GM12878 (cell line): ENCODE results near the gene VWA7. TPM values are rescaled to one million over a fixed set of nuclear protein-coding genes. Genes with fewer than 3 reads are reported as not detected.
A peak's percentile ranks its signal among the peaks of the same experiment; 100 is the strongest.

ENCODE experiments used
- ASH2L ChIP-seq: fragments of 300-600, 200-600 bp; sonication (generic); IDR thresholded peaks from 2 replicates; pipeline ENCODE4 v1.6.1; 2017; ENCODE audit warnings: low read depth, mild to moderate bottlenecking, borderline replicate concordance
- BCL11A ChIP-seq: IDR thresholded peaks from 2 replicates; pipeline ENCODE4 v1.6.1; 2011; ENCODE audit warnings: low read depth, low read length
- CBX5 ChIP-seq: sonication (generic); IDR thresholded peaks from 2 replicates; pipeline ENCODE4 v1.6.1; 2016; ENCODE audit warnings: low read depth, moderate library complexity, mild to moderate bottlenecking, inconsistent platforms
- CREM ChIP-seq: IDR thresholded peaks from 2 replicates; pipeline ENCODE4 v1.6.1; 2014; ENCODE audit warnings: antibody characterized with exemption, low read depth
- GATAD2B ChIP-seq: fragments of 450-650 bp; conservative IDR thresholded peaks from 2 replicates; pipeline ENCODE4 v1.6.1; 2017; ENCODE audit warnings: low read depth, mild to moderate bottlenecking, moderate library complexity
- HDAC6 ChIP-seq: fragments of 200-600 bp; sonication (generic); IDR thresholded peaks from one replicate; pipeline ENCODE4 v1.8.0; 2017; ENCODE audit warnings: antibody characterized with exemption; ENCODE audit not compliant: unreplicated experiment
- IKZF2 ChIP-seq, 2 experiments: fragments of 450-650 bp; IDR thresholded peaks; 2 replicates each; pipeline ENCODE4 v1.6.1; 2017; ENCODE audit warnings: mild to moderate bottlenecking in 2 of 2, moderate library complexity in 2 of 2
- IRF4 ChIP-seq: IDR thresholded peaks from 2 replicates; pipeline ENCODE4 v1.6.1; 2011; ENCODE audit warnings: low read depth, low read length
- JUNB ChIP-seq: IDR thresholded peaks from 2 replicates; pipeline ENCODE4 v1.6.1; 2016; ENCODE audit warnings: antibody characterized with exemption, mild to moderate bottlenecking
- MEF2B ChIP-seq: fragments of 450-650 bp; IDR thresholded peaks from 2 replicates; pipeline ENCODE4 v1.6.1; 2018; ENCODE audit warnings: mild to moderate bottlenecking, moderate library complexity; ENCODE audit not compliant: partially characterized antibody, poor library complexity, severe bottlenecking
- MXI1 ChIP-seq: fragments of 150-350 bp; IDR thresholded peaks from 2 replicates; pipeline ENCODE4 v1.6.1; 2011; ENCODE audit warnings: low read depth, mild to moderate bottlenecking, inconsistent platforms, low read length, improper control_type of control experiment
- MYB ChIP-seq: fragments of 150-350 bp; IDR thresholded peaks from 2 replicates; pipeline ENCODE4 v1.6.1; 2014; ENCODE audit warnings: mild to moderate bottlenecking, low read depth, low read length, borderline replicate concordance
- NRF1 ChIP-seq: conservative IDR thresholded peaks from 2 replicates; pipeline ENCODE4 v1.6.1; 2011; ENCODE audit warnings: mild to moderate bottlenecking, low read depth, low read length, improper control_type of control experiment
- PML ChIP-seq: IDR thresholded peaks from 2 replicates; pipeline ENCODE4 v1.6.1; 2012; ENCODE audit warnings: low read length, inconsistent platforms
- POLR2A ChIP-seq: IDR thresholded peaks from 2 replicates; pipeline ENCODE4 v1.6.1; 2011; ENCODE audit warnings: low read depth, mild to moderate bottlenecking, low read length
- POLR2AphosphoS2 ChIP-seq: IDR thresholded peaks from 2 replicates; pipeline ENCODE4 v1.6.1; 2011; ENCODE audit warnings: low read depth, mild to moderate bottlenecking, low read length, improper control_type of control experiment, moderate library complexity
- POLR2AphosphoS5 ChIP-seq: IDR thresholded peaks from 2 replicates; pipeline ENCODE4 v1.6.1; 2011; ENCODE audit warnings: mild to moderate bottlenecking, low read length, inconsistent platforms
- POU2F2 ChIP-seq: IDR thresholded peaks from 3 replicates; pipeline ENCODE4 v1.6.1; 2011; ENCODE audit warnings: low read depth, mild to moderate bottlenecking, low read length, borderline replicate concordance
- SMAD1 ChIP-seq: fragments of 450-650 bp; IDR thresholded peaks from 2 replicates; pipeline ENCODE4 v1.6.1; 2018; ENCODE audit warnings: mild to moderate bottlenecking, low read depth; ENCODE audit not compliant: partially characterized antibody
- SP1 ChIP-seq: IDR thresholded peaks from one replicate; pipeline ENCODE4 v1.6.1; 2011; ENCODE audit warnings: low read depth, low read length
- TAF1 ChIP-seq: IDR thresholded peaks from 2 replicates; pipeline ENCODE4 v1.6.1; 2011; ENCODE audit warnings: mild to moderate bottlenecking, low read depth, low read length, borderline replicate concordance
- WRNIP1 ChIP-seq: IDR thresholded peaks from 2 replicates; pipeline ENCODE4 v1.6.1; 2011; ENCODE audit warnings: low read depth, low read length, improper control_type of control experiment, borderline replicate concordance
- ZBTB40 ChIP-seq: fragments of 450-650 bp; IDR thresholded peaks from 2 replicates; pipeline ENCODE4 v1.6.1; 2016; ENCODE audit warnings: mild to moderate bottlenecking, moderate library complexity, borderline replicate concordance
- ZNF217 ChIP-seq: fragments of 450-650 bp; IDR thresholded peaks from 2 replicates; pipeline ENCODE4 v1.6.1; 2017; ENCODE audit warnings: antibody characterized with exemption, mild to moderate bottlenecking
- polyA plus RNA-seq, 11 experiments: library from polyadenylated mRNA; depleted of rRNA in 4 of 11; unstranded in 6 of 11; stranded (reverse) in 5 of 11; fragments of >200 nt; fragmentation: Nextera tagmentation in 4 of 11; fragmentation: Illumina TruSeq in 1 of 11; extraction: Ambion mirVana in 4 of 11; extraction: Trizol in 1 of 11; gene quantifications; 1 replicate in 1 of 11; 2 replicates in 10 of 11; pipeline versions ENCODE4 v1.2.1 to v1.2.3, GENCODE V29; 2011 to 2016; ENCODE audit warnings: inconsistent platforms in 2 of 11, missing spikeins in 2 of 11, low read depth in 1 of 11
- total RNA-seq, 4 experiments: library from RNA; depleted of rRNA in 3 of 4; stranded (reverse); fragments of >200 nt in 3 of 4; fragmentation: Illumina TruSeq in 1 of 4; extraction: Trizol in 1 of 4; gene quantifications; 2 replicates each; pipeline versions ENCODE4 v1.2.1 to v1.2.3, GENCODE V29; 2013 to 2021
- TF ChIP-seq, protein P1 (sequence below): IDR thresholded peaks from 2 replicates; pipeline ENCODE4 v1.6.1; 2012; ENCODE audit warnings: mild to moderate bottlenecking, low read depth, low read length

VWA7 gene
- total and polyA plus RNA-seq, 10 of the 15 experiments (the other 5 are each of a cell fraction or from before 2014, with no cell fraction given) = 0.11 to 3.1 (median 1.2) TPM; not detected in 1

- TF ChIP-seq, protein P1, sequence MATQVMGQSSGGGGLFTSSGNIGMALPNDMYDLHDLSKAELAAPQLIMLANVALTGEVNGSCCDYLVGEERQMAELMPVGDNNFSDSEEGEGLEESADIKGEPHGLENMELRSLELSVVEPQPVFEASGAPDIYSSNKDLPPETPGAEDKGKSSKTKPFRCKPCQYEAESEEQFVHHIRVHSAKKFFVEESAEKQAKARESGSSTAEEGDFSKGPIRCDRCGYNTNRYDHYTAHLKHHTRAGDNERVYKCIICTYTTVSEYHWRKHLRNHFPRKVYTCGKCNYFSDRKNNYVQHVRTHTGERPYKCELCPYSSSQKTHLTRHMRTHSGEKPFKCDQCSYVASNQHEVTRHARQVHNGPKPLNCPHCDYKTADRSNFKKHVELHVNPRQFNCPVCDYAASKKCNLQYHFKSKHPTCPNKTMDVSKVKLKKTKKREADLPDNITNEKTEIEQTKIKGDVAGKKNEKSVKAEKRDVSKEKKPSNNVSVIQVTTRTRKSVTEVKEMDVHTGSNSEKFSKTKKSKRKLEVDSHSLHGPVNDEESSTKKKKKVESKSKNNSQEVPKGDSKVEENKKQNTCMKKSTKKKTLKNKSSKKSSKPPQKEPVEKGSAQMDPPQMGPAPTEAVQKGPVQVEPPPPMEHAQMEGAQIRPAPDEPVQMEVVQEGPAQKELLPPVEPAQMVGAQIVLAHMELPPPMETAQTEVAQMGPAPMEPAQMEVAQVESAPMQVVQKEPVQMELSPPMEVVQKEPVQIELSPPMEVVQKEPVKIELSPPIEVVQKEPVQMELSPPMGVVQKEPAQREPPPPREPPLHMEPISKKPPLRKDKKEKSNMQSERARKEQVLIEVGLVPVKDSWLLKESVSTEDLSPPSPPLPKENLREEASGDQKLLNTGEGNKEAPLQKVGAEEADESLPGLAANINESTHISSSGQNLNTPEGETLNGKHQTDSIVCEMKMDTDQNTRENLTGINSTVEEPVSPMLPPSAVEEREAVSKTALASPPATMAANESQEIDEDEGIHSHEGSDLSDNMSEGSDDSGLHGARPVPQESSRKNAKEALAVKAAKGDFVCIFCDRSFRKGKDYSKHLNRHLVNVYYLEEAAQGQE = 0 out of 2 replicates have a peak, but pooled peaks have one; percentile 34
- TF ChIP-seq POLR2A (peak; percentile 90), SP1 (peak; percentile 12), ZBTB40 (peak; percentile 21; the same call in 1 of the 2 replicates), WRNIP1 (0 out of 2 replicates have a peak, but pooled peaks have one; percentile 29), MEF2B (peak; percentile 86), MYB (0 out of 2 replicates have a peak, but pooled peaks have one; percentile 66), CREM (no peak; the same call in none of the 2 replicates), BCL11A (0 out of 2 replicates have a peak, but pooled peaks have one; percentile 35), IRF4 (no peak), POLR2AphosphoS2 (peak; percentile 61; the same call in 1 of the 2 replicates), TAF1 (peak; percentile 84; the same call in 1 of the 2 replicates), SMAD1 (peak; percentile 35), JUNB (no peak; the same call in 1 of the 2 replicates), CBX5 (no peak), HDAC6 (no peak), POU2F2 (peak; percentile 63; the same call in 1 of the 3 replicates), GATAD2B (peak; percentile 51; the same call in 1 of the 2 replicates), ASH2L (no peak), POLR2AphosphoS5 (peak; percentile 82), IKZF2 (IDR thresholded peaks at IDR 0.05) (peak; percentile 57 to 76), MXI1 (peak; percentile 33), ZNF217 (no peak), NRF1 (no peak), PML (no peak)
These were observed 40.9 kb downstream of the VWA7 start, which contains the start of gene CLIC1 (continued) for GRCh38 chr6:31736021-31736767.
